SK-N-DZ (cell line): ENCODE results near the gene RIMBP2.

Experiments
- DNase-seq: peaks from one replicate; pipeline ENCODE4 v3.0.0-alpha.2; 2015; ENCODE audit warnings: low spot score

The RIMBP2 gene

GRCh38 chr12:130468186-130468585 lies 247.9 kb downstream of the RIMBP2 start:
- DNase-seq, result no peak

GRCh38 chr12:130465626-130466025 lies 250.5 kb downstream of the RIMBP2 start:
- no peak for DNase-seq

- DNase-seq, result no peak
Measured at GRCh38 chr12:130465046-130465445, 251.1 kb downstream of the RIMBP2 start.

GRCh38 chr12:130463818-130464670 lies 252.1 kb downstream of the RIMBP2 start:
- DNase-seq, result no peak

GRCh38 chr12:130463275-130463658 lies 252.8 kb downstream of the RIMBP2 start:
- DNase-seq, result no peak

GRCh38 chr12:130462558-130463274 lies 253.4 kb downstream of the RIMBP2 start:
- DNase-seq, result no peak

- no peak for DNase-seq
Measured at GRCh38 chr12:130461839-130462557, 254.1 kb downstream of the RIMBP2 start.

- no peak for DNase-seq
Measured at GRCh38 chr12:130461447-130461815, 254.7 kb downstream of the RIMBP2 start.

GRCh38 chr12:130460611-130461446 lies 255.3 kb downstream of the RIMBP2 start:
- DNase-seq, result peak; percentile 22

GRCh38 chr12:130459916-130460315 lies 256.2 kb downstream of the RIMBP2 start:
- DNase-seq, result peak; percentile 47

- DNase-seq, result no peak
Measured at GRCh38 chr12:130458341-130458740, 257.8 kb downstream of the RIMBP2 start.

GRCh38 chr12:130457215-130457614 lies 258.9 kb downstream of the RIMBP2 start:
- DNase-seq, result no peak

- no peak for DNase-seq
Measured at GRCh38 chr12:130456375-130457199, 259.5 kb downstream of the RIMBP2 start.

- no peak for DNase-seq
Measured at GRCh38 chr12:130455161-130455560, 260.9 kb downstream of the RIMBP2 start.

- DNase-seq, result no peak
Measured at GRCh38 chr12:130454296-130454695, 261.8 kb downstream of the RIMBP2 start.

- no peak for DNase-seq
Measured at GRCh38 chr12:130452546-130452945, 263.6 kb downstream of the RIMBP2 start.

- DNase-seq, result no peak
Measured at GRCh38 chr12:130451001-130451930, 264.8 kb downstream of the RIMBP2 start.

- no peak for DNase-seq
Measured at GRCh38 chr12:130449291-130449690, 266.8 kb downstream of the RIMBP2 start.
